GM12874 (cell line): ENCODE data around the gene HINT2.

Source experiments
- CTCF ChIP-seq: IDR thresholded peaks from 2 replicates; pipeline ENCODE4 v1.5.1; 2011; ENCODE audit warnings: low read depth, mild to moderate bottlenecking, control low read depth, low read length, moderate library complexity; ENCODE audit not compliant: insufficient read depth

HINT2 gene

GRCh38 chr9:35814841-35815543 is at the start of gene HINT2:
Gene HINT2, minus strand, starts transcription at chr9:35815042. Its CDS starts 63 bp downstream, at chr9:35814979.
- TF ChIP-seq CTCF: no peak

DNA sequence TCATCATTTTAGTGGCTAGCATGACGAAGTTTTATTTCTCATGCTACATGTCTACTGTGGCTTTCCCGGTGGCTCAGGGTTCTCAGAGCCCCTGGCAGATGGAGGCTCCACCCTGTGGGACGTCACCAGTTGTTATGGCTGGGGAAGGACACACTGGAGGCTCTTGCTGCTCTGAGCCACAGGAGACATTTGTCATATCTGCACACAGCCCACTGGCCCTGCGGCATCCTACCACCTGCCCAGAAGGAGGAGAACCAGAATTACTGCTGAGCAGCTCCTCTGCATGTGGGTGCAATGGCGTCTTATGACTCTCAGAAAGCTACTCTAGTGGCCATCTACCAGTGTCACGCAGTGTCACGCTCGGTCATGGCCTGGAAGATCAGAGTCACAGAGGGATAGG is 48.7 kb upstream of the HINT2 start:
- TF ChIP-seq CTCF: no peak

DNA sequence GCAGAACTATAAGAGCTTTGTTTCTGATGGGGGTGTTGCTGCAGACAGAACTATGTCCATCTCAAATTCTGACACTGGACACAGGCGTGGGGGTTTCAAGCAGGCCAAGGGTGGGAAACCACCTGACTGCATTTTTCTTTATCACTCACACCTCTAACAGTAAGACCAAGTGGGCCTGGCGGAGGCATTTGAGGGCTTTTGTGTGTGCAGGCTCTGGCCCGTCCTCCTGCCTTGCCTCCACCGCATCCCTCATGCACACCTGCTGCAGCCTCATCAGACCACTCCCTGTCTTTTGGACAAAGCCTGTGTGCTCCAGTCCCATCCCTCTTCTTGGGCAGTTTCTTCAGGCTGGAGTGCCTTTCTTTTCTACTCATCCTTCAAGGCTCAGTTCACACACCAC is 47.5 kb upstream of the HINT2 start:
- TF ChIP-seq CTCF: no peak

GRCh38 chr9:35861161-35861897 is 46.5 kb upstream of the HINT2 start:
- TF ChIP-seq CTCF: no peak

- no peak for TF ChIP-seq CTCF
These were observed 45.1 kb upstream of the HINT2 start for GRCh38 chr9:35859990-35860339.

DNA sequence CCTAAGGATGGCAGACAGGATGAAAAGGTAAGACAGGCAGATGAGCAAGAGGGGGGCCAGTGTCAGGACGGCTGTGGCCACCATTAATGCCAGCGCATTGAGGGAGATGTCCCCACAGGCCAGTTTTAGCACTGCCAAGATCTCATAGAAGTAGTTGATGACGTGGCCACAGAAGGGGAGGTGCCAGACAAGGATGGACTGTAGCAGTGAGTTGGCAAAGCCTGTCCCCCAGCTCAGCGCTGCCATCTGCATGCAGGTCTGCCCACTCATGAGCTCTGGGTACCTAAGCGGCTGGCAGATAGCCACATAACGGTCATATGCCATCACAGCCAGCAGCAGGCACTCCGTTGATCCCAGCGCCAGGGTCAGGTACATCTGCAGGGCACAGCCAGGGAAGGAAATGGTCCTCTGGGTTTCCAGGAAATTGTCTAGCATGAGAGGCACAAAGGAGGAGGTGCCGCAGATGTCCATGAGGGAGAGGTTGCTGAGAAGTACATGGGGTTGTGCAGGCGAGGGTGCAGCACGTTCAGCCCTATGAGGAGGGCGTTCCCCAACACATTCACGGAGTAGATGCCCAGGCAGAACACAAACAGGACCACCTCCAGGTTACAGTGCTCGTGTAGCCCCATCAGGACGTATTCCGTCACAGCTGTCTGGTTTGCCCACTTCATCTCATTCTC is 44.6 kb upstream of the HINT2 start:
- no peak for TF ChIP-seq CTCF

- no peak for TF ChIP-seq CTCF
These were observed 43.6 kb upstream of the HINT2 start for GRCh38 chr9:35858458-35858857.
